Putamen (tissue), 1 donor: ENCODE data around the gene GAPT.

ENCODE experiments used
- DNase-seq: peaks from one replicate; pipeline ENCODE4 v3.0.0-alpha.2; 2016; ENCODE audit warnings: low spot score

GAPT gene

GRCh38 chr5:58460732-58461286 is 30.4 kb upstream of the GAPT start:
- DNase-seq, result peak; percentile 89

GRCh38 chr5:58462154-58462553 is 29.1 kb upstream of the GAPT start:
- DNase-seq, result no peak

- peak; percentile 63 for DNase-seq
Measured at GRCh38 chr5:58462623-58463230, 28.5 kb upstream of the GAPT start.

- no peak for DNase-seq
Measured at GRCh38 chr5:58466939-58467338, 24.3 kb upstream of the GAPT start.

GRCh38 chr5:58469896-58470295 is 21.3 kb upstream of the GAPT start:
- DNase-seq, result no peak

GRCh38 chr5:58475404-58475803 is 15.8 kb upstream of the GAPT start:
- DNase-seq, result no peak

GRCh38 chr5:58477760-58478376 is 13.4 kb upstream of the GAPT start:
- no peak for DNase-seq

- DNase-seq, result no peak
Measured at GRCh38 chr5:58481066-58481676, 10.1 kb upstream of the GAPT start.

- no peak for DNase-seq
Measured at GRCh38 chr5:58481828-58482227, 9.4 kb upstream of the GAPT start.

GRCh38 chr5:58482536-58482935 is 8.7 kb upstream of the GAPT start:
- no peak for DNase-seq

GRCh38 chr5:58484505-58484904 is 6.7 kb upstream of the GAPT start:
- DNase-seq, result no peak

GRCh38 chr5:58486290-58486689 is 4.9 kb upstream of the GAPT start:
- DNase-seq, result no peak

GRCh38 chr5:58490402-58491050 is 709 bp upstream of the GAPT start:
- no peak for DNase-seq

GRCh38 chr5:58493141-58493540 is 1.9 kb downstream of the GAPT start:
- DNase-seq, result no peak

- DNase-seq, result no peak
Measured at GRCh38 chr5:58496488-58496887, 5.3 kb downstream of the GAPT start.

GRCh38 chr5:58497386-58497785 is 6.2 kb downstream of the GAPT start:
- DNase-seq, result no peak

GRCh38 chr5:58497921-58498320 is 6.7 kb downstream of the GAPT start:
- DNase-seq, result no peak

GRCh38 chr5:58498340-58498942 is 7.2 kb downstream of the GAPT start:
- DNase-seq, result peak; percentile 11

GRCh38 chr5:58499231-58499630 is 8.0 kb downstream of the GAPT start:
- no peak for DNase-seq

GRCh38 chr5:58499941-58500340 is 8.7 kb downstream of the GAPT start:
- no peak for DNase-seq

- no peak for DNase-seq
Measured at GRCh38 chr5:58501778-58502417, 10.7 kb downstream of the GAPT start.
